Hepatocyte (in vitro differentiated cells): ENCODE results near the gene CRHR1. TPM values are rescaled to one million over a fixed set of nuclear protein-coding genes. Genes with fewer than 3 reads are reported as not detected.

Source experiments
- DNase-seq: peaks from one replicate; pipeline ENCODE4 v3.0.0-alpha.2; 2016; ENCODE audit warnings: low spot score
- H2AFZ ChIP-seq: fragments of 200-600 bp; sonication (generic); 2 replicates; pipeline ENCODE4 v1.6.0; 2016; ENCODE audit warnings: antibody characterized with exemption, mild to moderate bottlenecking
- H3K27ac ChIP-seq: fragments of 200-600 bp; sonication (generic); 2 replicates; pipeline ENCODE4 v1.5.1; 2016; ENCODE audit warnings: mild to moderate bottlenecking
- H3K27me3 ChIP-seq: fragments of 200-600 bp; sonication (generic); 2 replicates; pipeline ENCODE4 v1.6.1; 2016
- H3K36me3 ChIP-seq: fragments of 200-600 bp; sonication (generic); replicated peaks from 2 replicates; pipeline ENCODE4 v1.5.1; 2016; ENCODE audit warnings: low read depth; ENCODE audit not compliant: insufficient read depth
- H3K4me1 ChIP-seq: fragments of 200-600 bp; sonication (generic); 2 replicates; pipeline ENCODE4 v1.5.1; 2016; ENCODE audit warnings: mild to moderate bottlenecking, moderate library complexity; ENCODE audit not compliant: insufficient read depth
- H3K4me2 ChIP-seq: fragments of 200-600 bp; sonication (generic); 2 replicates; pipeline ENCODE4 v1.6.0; 2016
- H3K4me3 ChIP-seq: fragments of 200-600 bp; sonication (generic); 2 replicates; pipeline ENCODE4 v1.5.1; 2016; ENCODE audit warnings: mild to moderate bottlenecking
- H3K79me2 ChIP-seq: fragments of 200-600 bp; sonication (generic); 2 replicates; pipeline ENCODE4 v1.6.0; 2017; ENCODE audit warnings: mild to moderate bottlenecking
- H3K9me2 ChIP-seq: fragments of 200-600 bp; sonication (generic); replicated peaks from 2 replicates; pipeline ENCODE4 v1.6.0; 2017; ENCODE audit warnings: mild to moderate bottlenecking; ENCODE audit not compliant: insufficient read depth
- H3K9me3 ChIP-seq: fragments of 200-600 bp; sonication (generic); 2 replicates; pipeline ENCODE4 v1.5.1; 2016; ENCODE audit warnings: low read depth, mild to moderate bottlenecking
- H4K20me1 ChIP-seq: fragments of 200-600 bp; sonication (generic); 2 replicates; pipeline ENCODE4 v1.6.0; 2016; ENCODE audit warnings: mild to moderate bottlenecking; ENCODE audit not compliant: insufficient read depth, poor library complexity, severe bottlenecking
- EZH2 ChIP-seq: fragments of 200-600 bp; sonication (generic); IDR thresholded peaks from 2 replicates; pipeline ENCODE4 v1.6.1; 2016; ENCODE audit warnings: antibody characterized with exemption, mild to moderate bottlenecking, borderline replicate concordance
- EZH2phosphoT487 ChIP-seq: fragments of 200-600 bp; sonication (generic); IDR thresholded peaks from one replicate; pipeline ENCODE4 v1.6.1; 2018; ENCODE audit warnings: antibody characterized with exemption, mild to moderate bottlenecking, low read depth, moderate library complexity; ENCODE audit not compliant: unreplicated experiment, severe bottlenecking
- WGBS: methylation state at CpG from one replicate; pipeline ENCODE4 v1.1.6; 2016; ENCODE audit warnings: low lambda C conversion rate; ENCODE audit errors: missing lambda C conversion rate; 5-methylcytosine and 5-hydroxymethylcytosine counted together
- polyA plus RNA-seq: library from polyadenylated mRNA; unstranded; fragments of >200 nt; fragmentation: Nextera tagmentation; extraction: Ambion mirVana; gene quantifications from 2 replicates; pipeline ENCODE4 v1.2.1, GENCODE V29; 2016
- total RNA-seq: library from RNA; depleted of rRNA; stranded (reverse); fragments of >200 nt; gene quantifications from 2 replicates; pipeline ENCODE4 v1.2.3, GENCODE V29; 2014
- TF ChIP-seq, protein P1 (sequence below): fragments of 200-600 bp; sonication (generic); IDR thresholded peaks from 2 replicates; pipeline ENCODE4 v1.5.1; 2016; ENCODE audit warnings: antibody characterized with exemption, mild to moderate bottlenecking; ENCODE audit not compliant: poor library complexity

The CRHR1 gene
- total and polyA plus RNA-seq, 2 experiments from 2014 or later: not detected

DNA sequence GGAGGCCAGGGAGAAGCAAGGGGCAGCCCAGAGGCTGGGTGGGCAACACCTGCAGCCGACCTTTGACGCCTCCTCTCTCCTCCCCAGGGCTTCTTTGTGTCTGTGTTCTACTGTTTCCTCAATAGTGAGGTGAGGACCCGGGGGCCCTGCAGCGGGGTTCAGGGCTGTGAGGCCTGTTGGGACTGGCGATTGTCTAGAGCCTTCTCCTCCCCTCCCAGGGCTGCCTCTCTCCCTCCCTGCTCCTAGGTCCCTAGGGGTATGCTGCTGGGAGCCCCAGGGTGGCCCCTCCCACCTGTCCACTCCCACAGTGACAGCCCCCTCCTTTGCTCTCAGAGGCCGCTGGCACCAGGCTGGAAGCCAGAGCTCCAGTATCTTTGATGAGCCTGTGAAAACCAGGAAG lies 49.8 kb downstream of the CRHR1 start:
- no peak overlapping the region for H3K4me3 ChIP-seq
- TF ChIP-seq, protein P1, sequence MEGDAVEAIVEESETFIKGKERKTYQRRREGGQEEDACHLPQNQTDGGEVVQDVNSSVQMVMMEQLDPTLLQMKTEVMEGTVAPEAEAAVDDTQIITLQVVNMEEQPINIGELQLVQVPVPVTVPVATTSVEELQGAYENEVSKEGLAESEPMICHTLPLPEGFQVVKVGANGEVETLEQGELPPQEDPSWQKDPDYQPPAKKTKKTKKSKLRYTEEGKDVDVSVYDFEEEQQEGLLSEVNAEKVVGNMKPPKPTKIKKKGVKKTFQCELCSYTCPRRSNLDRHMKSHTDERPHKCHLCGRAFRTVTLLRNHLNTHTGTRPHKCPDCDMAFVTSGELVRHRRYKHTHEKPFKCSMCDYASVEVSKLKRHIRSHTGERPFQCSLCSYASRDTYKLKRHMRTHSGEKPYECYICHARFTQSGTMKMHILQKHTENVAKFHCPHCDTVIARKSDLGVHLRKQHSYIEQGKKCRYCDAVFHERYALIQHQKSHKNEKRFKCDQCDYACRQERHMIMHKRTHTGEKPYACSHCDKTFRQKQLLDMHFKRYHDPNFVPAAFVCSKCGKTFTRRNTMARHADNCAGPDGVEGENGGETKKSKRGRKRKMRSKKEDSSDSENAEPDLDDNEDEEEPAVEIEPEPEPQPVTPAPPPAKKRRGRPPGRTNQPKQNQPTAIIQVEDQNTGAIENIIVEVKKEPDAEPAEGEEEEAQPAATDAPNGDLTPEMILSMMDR: no peak
- TF ChIP-seq EZH2 (no peak), EZH2phosphoT487 (no peak)
- H3K27ac ChIP-seq: no peak overlapping the region
- no peaks in the 10 kb centered on the region for H4K20me1 ChIP-seq
- H3K36me3 ChIP-seq: no peaks in the 10 kb centered on the region
- H2AFZ ChIP-seq: no peak overlapping the region
- no peaks in the 10 kb centered on the region for H3K4me1 ChIP-seq
- no peaks in the 10 kb centered on the region for H3K79me2 ChIP-seq
- no peaks in the 10 kb centered on the region for H3K9me2 ChIP-seq
- H3K4me2 ChIP-seq: no peak overlapping the region
- no peaks in the 10 kb centered on the region for H3K9me3 ChIP-seq
- H3K27me3 ChIP-seq: no peaks in the 10 kb centered on the region
- DNase-seq: no peak
- 63% methylated on average over 6 of the region's 6 CpGs for WGBS

DNA sequence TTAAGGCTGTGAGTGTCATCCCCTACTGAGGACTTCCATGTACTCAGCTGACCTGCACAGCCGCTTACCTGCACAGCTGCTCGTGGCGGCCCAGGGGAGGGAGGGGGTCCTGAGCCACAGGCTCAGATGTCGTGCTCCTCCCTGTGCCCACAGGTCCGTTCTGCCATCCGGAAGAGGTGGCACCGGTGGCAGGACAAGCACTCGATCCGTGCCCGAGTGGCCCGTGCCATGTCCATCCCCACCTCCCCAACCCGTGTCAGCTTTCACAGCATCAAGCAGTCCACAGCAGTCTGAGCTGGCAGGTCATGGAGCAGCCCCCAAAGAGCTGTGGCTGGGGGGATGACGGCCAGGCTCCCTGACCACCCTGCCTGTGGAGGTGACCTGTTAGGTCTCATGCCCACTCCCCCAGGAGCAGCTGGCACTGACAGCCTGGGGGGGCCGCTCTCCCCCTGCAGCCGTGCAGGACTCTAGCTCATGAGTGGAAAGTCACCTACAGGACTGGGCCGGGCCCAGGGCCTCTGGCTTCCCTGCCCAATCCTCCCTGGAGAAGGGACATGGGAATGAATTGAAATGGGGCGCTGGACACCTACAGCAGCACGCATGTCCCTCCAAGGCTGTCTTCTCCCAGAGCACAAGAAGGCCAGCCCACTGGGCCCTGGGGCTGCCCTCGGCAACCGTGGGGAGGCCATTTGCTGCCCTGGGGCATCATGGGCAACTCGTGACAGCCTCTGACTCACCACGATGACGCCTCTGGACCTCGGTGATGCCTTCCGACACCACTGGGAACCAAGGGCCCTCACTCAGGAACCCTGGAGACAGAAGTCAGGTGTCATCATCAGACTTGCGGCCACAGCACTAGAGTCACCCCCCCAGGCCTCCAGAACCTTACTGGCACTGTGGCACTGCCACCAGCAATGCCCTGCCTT lies 50.6 kb downstream of the CRHR1 start:
- 86% methylated on average over 26 of the region's 26 CpGs for WGBS
- Histone ChIP-seq H3K36me3 (no peaks in the 10 kb centered on the region), H2AFZ (no peak overlapping the region), H3K4me2 (no peak overlapping the region), H3K27me3 (no peaks in the 10 kb centered on the region), H3K4me1 (no peaks in the 10 kb centered on the region), H3K79me2 (no peaks in the 10 kb centered on the region), H3K4me3 (no peak overlapping the region), H3K9me2 (no peaks in the 10 kb centered on the region), H3K27ac (no peak overlapping the region), H4K20me1 (no peaks in the 10 kb centered on the region), H3K9me3 (no peaks in the 10 kb centered on the region)
- TF ChIP-seq, protein P1: no peak
- TF ChIP-seq EZH2phosphoT487 (no peak), EZH2 (no peak)
- DNase-seq: no peak

DNA sequence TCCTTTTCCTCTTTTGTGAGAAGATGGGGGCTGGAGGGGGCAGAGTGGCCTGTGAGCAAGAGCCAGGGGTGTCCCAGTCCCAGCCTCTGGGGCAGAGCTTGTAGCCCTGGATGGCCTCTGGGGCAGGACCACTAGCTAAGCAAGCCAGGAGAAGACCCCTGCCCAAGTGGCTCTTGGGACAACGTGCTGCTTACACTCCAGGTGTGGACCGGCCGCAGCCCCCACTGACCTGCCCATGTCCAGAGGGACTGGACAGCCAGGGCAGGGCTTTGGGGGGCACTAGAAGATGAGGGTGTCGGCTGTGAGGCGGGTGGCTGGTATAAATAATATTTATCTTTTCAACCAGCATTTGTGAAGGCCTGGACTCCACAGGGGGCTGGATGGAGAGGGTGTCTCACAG lies 51.4 kb downstream of the CRHR1 start:
- no peak overlapping the region for H3K4me3 ChIP-seq
- H3K4me1 ChIP-seq: no peaks in the 10 kb centered on the region
- no peaks in the 10 kb centered on the region for H3K27me3 ChIP-seq
- no peak overlapping the region for H2AFZ ChIP-seq
- H4K20me1 ChIP-seq: no peaks in the 10 kb centered on the region
- H3K9me3 ChIP-seq: no peaks in the 10 kb centered on the region
- no peaks in the 10 kb centered on the region for H3K36me3 ChIP-seq
- DNase-seq: no peak
- no peak overlapping the region for H3K4me2 ChIP-seq
- 88% methylated on average over 5 of the region's 5 CpGs for WGBS
- no peaks in the 10 kb centered on the region for H3K79me2 ChIP-seq
- TF ChIP-seq EZH2phosphoT487: no peak
- TF ChIP-seq EZH2: no peak
- TF ChIP-seq, protein P1: no peak
- H3K9me2 ChIP-seq: no peaks in the 10 kb centered on the region
- H3K27ac ChIP-seq: no peak overlapping the region
